Kidney epithelial cell (primary cell): Measurements from ENCODE around the gene PTOV1. TPM values are rescaled to one million over a fixed set of nuclear protein-coding genes. Genes with fewer than 3 reads are reported as not detected.

Experiments
- DNase-seq: peaks from one replicate; pipeline ENCODE4 v3.0.0-alpha.2; 2010; ENCODE audit warnings: low read depth
- H3K27me3 ChIP-seq: 2 replicates; pipeline ENCODE4 v1.6.0; 2011; ENCODE audit warnings: low read length; ENCODE audit not compliant: control insufficient read depth, insufficient read depth
- H3K36me3 ChIP-seq: 2 replicates; pipeline ENCODE4 v1.5.1; 2011; ENCODE audit warnings: low read length; ENCODE audit not compliant: control insufficient read depth, insufficient read depth
- H3K4me3 ChIP-seq: 2 replicates; pipeline ENCODE4 v1.5.1; 2011; ENCODE audit warnings: low read depth, mild to moderate bottlenecking, control low read depth, low read length
- total RNA-seq: library from RNA; depleted of rRNA; stranded (reverse); fragments of >200 nt; gene quantifications from 2 replicates; pipeline ENCODE4 v1.2.3, GENCODE V29; 2015
- TF ChIP-seq, protein P1 (sequence below): IDR thresholded peaks from 2 replicates; pipeline ENCODE4 v1.5.1; 2011; ENCODE audit warnings: mild to moderate bottlenecking, moderate library complexity, low read length, control low read depth, inconsistent platforms; ENCODE audit not compliant: insufficient read depth, poor library complexity, severe bottlenecking

The PTOV1 gene
- total RNA-seq, 1 donor from 2014 or later, result 47.9 TPM

DNA sequence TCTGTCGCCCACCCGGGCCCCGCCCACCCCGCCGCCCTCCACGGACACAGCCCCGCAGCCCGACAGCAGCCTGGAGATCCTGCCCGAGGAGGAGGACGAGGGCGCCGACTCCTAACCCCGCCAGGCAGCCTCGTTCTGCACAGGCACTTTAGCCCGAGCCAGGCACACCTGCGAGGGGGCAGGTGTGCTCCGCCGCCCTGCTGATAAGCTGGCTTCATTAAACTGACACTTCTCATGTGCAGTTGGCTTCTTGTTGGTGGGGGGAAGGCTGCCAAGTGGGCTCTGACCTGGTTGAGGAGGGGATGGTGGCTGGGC, 37.5 kb downstream of the PTOV1 start:
- Histone ChIP-seq H3K27me3 (peaks cover 8% of the 10 kb centered on the region), H3K36me3 (peaks cover 1% of the 10 kb centered on the region), H3K4me3 (no peak overlapping the region)
- no peak for DNase-seq
- TF ChIP-seq, protein P1, sequence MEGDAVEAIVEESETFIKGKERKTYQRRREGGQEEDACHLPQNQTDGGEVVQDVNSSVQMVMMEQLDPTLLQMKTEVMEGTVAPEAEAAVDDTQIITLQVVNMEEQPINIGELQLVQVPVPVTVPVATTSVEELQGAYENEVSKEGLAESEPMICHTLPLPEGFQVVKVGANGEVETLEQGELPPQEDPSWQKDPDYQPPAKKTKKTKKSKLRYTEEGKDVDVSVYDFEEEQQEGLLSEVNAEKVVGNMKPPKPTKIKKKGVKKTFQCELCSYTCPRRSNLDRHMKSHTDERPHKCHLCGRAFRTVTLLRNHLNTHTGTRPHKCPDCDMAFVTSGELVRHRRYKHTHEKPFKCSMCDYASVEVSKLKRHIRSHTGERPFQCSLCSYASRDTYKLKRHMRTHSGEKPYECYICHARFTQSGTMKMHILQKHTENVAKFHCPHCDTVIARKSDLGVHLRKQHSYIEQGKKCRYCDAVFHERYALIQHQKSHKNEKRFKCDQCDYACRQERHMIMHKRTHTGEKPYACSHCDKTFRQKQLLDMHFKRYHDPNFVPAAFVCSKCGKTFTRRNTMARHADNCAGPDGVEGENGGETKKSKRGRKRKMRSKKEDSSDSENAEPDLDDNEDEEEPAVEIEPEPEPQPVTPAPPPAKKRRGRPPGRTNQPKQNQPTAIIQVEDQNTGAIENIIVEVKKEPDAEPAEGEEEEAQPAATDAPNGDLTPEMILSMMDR, result no peak

- Histone ChIP-seq H3K36me3 (no peaks in the 10 kb centered on the region), H3K27me3 (peaks cover 8% of the 10 kb centered on the region), H3K4me3 (no peak overlapping the region)
- TF ChIP-seq, protein P1, result no peak
- DNase-seq, result no peak
Observed at GRCh38 chr19:49889038-49889686, 38.2 kb downstream of the PTOV1 start.

- H3K27me3 ChIP-seq, result peaks cover 8% of the 10 kb centered on the region
- peak overlapping the region; percentile 23 for H3K4me3 ChIP-seq
- H3K36me3 ChIP-seq, result no peaks in the 10 kb centered on the region
- DNase-seq, result no peak
- TF ChIP-seq, protein P1, result peak; percentile 69
Observed at GRCh38 chr19:49889687-49890348, 38.9 kb downstream of the PTOV1 start.

GRCh38 chr19:49890349-49891311, 39.7 kb downstream of the PTOV1 start:
- DNase-seq, result no peak
- Histone ChIP-seq H3K4me3 (peak overlapping the region; percentile 23), H3K27me3 (peaks cover 8% of the 10 kb centered on the region), H3K36me3 (no peaks in the 10 kb centered on the region)
- TF ChIP-seq, protein P1, result no peak

- no peak overlapping the region for H3K4me3 ChIP-seq
- no peaks in the 10 kb centered on the region for H3K36me3 ChIP-seq
- H3K27me3 ChIP-seq, result peaks cover 8% of the 10 kb centered on the region
- TF ChIP-seq, protein P1, result no peak
- no peak for DNase-seq
Observed at GRCh38 chr19:49891393-49891792, 40.4 kb downstream of the PTOV1 start.
